GM12892 (cell line): ENCODE results near the gene SRGAP2.
"Not testable (repeated sequence)": the region's sequence is repeated elsewhere in the genome, so short reads cannot be mapped to it uniquely, and the experiment has no call there.

Experiments used
- POLR2A ChIP-seq: IDR thresholded peaks from 2 replicates; pipeline ENCODE4 v1.6.1; 2011; ENCODE audit warnings: low read depth, low read length, control low read depth
- TAF1 ChIP-seq: IDR thresholded peaks from 2 replicates; pipeline ENCODE4 v1.6.1; 2011; ENCODE audit warnings: low read depth, mild to moderate bottlenecking, control low read depth, low read length, borderline replicate concordance

DNA sequence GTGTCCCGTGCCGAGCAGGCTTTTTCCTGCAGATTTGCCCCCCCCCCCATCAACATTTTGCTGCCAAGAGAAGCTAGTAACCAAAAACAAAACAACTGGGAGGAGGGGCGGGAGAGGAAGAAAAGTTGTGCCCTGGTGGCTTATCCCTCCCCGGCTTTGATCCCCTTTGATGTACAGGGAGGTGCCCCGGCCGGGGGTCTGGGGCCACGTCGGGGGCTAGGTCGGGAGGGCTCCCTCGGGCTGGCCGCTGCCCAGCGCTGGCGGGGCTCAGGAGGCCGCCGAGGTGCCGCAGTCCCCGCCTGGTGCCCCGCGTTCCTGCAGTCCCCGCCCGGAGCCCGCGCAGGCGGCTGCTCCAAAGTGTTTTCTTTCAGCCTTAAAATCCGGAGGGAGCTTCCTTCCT is 1.5 kb downstream of the SRGAP2 start:
- TF ChIP-seq POLR2A, TAF1: not testable (repeated sequence)
